ENCODE data around the gene PCSK2.
A peak's percentile ranks its signal among the peaks of the same experiment; 100 is the strongest.

Gene PCSK2

DNA sequence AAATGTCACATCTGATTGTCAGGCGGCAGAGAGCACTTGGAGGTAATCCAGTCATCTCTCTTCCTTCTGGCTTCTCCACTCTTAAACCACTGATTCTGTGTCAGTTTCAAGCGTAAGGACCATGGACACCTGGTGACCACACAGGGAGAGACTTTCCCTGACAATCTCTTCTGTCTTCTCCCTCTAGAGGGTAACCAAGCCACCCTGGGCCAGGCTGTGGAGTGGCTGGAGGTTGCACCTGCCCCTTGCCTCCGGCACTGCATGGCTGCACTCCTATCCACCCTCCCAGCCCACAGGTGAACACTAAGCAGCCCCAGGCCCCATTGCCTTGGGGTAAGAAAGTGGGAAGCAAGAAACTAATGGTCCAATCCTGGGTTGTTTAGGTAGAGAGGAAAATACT, 225.6 kb downstream of the PCSK2 start:
- DNase-seq: no peak

DNA sequence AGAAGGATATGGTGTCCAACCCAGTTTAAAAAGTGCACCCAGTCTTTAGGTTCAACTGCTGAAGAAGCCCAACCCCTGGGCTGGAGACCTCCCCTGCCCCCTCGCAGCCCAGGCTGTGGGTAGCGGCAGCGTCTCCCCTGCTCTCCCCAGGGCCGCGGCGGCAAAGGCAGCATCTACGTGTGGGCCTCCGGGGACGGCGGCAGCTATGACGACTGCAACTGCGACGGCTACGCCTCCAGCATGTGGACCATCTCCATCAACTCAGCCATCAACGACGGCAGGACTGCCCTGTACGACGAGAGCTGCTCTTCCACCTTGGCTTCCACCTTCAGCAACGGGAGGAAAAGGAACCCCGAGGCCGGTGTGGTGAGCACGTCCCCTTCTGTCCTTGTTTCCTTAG, 226.8 kb downstream of the PCSK2 start:
- no peak for DNase-seq

DNA sequence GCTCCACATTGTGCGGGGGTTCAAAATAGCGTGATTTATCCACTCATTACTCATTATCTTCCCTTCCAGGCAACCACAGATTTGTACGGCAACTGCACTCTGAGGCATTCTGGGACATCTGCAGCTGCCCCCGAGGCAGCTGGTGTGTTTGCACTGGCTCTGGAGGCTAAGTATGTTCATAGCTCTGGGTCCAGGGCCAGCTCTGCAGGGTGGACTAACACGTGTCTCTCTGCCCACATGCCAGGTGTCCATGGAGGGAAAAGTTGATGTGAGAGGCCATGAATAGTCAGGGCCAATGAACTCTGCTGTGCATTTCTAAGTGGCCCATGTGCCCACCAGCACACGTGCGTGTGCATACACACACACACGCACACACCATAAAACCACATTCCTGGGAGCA, 229.4 kb downstream of the PCSK2 start:
- no peak for DNase-seq

DNA sequence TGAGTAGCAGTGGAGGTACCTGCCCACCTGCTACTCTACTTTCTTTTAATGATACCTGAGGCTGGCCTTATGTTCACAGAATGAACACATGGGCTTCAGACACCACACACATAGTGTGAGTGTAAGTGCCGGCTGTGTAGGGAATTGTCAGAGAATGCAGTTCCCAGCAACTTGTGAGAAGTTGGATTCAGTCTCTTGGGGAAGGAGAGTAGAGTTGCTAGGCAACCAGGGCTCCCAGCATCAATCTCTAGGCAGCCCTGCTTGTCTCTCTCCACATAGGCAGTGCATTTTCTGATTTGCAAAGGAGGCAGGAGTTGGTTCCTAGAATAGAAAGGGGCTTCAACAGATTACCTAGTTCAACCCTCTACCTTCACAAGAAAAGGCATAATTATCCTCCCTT, 230.2 kb downstream of the PCSK2 start:
- DNase-seq: no peak

GRCh38 chr20:17457588-17458190, 230.8 kb downstream of the PCSK2 start:
- DNase-seq: no peak

GRCh38 chr20:17460119-17460518, 233.3 kb downstream of the PCSK2 start:
- DNase-seq: no peak

DNA sequence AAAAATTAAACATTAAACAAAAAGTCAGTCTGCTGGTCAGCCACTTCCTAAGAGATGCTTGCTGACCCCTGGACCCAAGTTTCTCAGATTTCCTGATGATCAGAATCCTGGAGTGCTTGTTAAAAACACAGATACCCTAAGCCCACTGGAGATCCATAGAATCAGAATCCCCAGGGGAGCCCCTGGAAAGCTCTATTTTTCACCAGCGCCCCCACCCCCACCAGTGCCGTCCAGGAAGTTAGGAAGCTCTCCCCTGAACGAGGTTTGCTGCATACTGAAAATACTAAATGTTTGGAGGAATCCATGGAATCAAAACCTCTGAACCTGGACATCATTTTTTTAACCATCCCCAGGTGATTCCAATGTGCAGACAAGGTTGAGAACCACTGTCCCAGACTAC, 235.1 kb downstream of the PCSK2 start:
- DNase-seq: no peak

- no peak for DNase-seq
Measured at GRCh38 chr20:17463711-17464110, 236.9 kb downstream of the PCSK2 start.

- DNase-seq: no peak
Measured at GRCh38 chr20:17465236-17465635, 238.4 kb downstream of the PCSK2 start.

- no peak for DNase-seq
Measured at GRCh38 chr20:17466641-17467040, 239.8 kb downstream of the PCSK2 start.

GRCh38 chr20:17467120-17467655, 240.3 kb downstream of the PCSK2 start:
- DNase-seq: no peak

DNA sequence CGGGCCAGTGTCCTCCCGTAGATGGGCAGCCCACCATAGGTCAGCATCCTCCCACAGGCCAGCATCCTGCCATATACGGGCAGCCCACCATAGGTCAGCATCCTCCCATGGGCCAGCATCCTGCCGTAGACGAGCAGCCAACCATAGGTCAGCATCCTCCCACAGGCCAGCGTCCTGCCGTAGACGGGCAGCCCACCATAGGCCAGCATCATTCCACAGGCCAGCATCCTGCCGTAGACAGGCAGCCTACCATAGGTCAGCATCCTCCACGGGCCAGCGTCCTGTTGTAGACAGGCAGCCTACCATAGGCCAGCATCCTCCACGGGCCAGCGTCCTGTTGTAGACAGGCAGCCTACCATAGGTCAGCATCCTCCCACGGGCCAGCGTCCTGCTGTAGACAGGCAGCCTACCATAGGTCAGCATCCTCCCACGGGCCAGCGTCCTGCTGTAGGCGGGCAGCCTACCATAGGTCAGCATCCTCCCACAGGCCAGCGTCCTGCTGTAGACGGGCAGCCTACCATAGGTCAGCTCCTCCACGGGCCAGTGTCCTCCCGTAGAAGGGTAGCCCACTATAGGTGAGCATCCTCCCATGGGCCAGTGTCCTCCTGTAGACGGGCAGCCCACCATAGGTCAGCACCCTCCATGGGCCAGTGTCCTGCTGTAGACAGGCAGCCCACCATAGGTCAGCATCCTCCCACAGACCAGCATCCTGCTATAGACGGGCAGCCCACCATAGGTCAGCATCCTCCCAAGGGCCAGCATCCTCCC, 241.4 kb downstream of the PCSK2 start:
- no peak for DNase-seq

GRCh38 chr20:17469246-17470030, 242.6 kb downstream of the PCSK2 start:
- no peak for DNase-seq

DNA sequence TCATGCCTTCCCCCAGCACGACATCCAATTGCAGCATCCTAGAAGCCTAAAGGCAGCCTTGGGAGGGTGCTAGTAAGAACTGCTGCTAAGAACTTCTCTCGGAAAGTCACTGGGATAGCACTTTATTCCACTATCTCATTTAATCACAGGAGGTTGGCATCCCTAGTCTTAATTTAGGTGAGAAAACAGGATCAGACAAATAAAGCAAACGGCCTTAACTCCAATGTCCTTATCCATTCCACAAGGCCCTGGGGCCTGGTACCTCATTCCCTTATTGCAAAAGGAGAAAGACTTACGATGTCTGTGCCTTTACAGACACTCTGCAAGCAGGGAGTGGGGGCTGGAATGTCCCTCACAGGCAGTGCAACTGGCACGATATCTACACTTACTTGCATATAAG, 243.7 kb downstream of the PCSK2 start:
- no peak for DNase-seq

DNA sequence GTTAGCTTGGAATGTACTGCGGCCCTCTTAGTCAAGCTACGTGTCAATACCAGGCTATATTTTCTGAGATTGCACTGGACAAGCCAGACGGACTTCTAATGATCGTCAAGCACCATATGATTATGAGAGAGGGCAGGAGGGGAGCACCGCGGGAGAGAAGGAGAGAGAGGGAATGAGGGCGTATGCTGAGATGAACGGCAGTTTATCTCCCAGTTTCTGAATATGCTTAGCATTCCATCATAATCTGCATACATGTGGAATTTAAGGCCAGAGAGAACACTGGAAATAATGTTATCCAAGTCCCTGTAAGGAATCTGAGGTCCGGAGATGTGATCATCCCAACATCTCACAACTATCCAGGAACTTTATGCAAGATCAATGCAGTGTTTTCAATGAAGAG, 244.1 kb downstream of the PCSK2 start:
- DNase-seq: no peak

GRCh38 chr20:17471606-17472187, 244.9 kb downstream of the PCSK2 start:
- DNase-seq: no peak

DNA sequence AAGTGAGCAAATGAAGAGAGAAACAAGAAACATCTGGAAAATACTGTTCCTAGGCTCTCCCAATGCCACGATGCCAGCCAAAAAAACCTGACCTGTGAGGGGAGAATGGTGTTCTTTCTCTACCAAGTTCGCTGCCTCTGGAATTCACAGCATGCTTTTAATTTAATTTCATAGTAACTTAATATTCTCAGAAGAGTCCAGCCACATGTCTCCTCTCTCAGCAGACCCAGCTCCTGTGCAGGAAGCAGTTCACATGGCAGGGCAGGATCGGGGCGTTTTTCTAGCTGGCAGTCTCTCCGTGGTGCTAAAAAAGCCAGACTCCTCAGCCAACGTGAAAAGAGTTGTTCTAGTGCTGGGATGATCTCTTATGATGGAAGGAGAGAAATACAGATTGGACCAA, 246.8 kb downstream of the PCSK2 start:
- DNase-seq: no peak

DNA sequence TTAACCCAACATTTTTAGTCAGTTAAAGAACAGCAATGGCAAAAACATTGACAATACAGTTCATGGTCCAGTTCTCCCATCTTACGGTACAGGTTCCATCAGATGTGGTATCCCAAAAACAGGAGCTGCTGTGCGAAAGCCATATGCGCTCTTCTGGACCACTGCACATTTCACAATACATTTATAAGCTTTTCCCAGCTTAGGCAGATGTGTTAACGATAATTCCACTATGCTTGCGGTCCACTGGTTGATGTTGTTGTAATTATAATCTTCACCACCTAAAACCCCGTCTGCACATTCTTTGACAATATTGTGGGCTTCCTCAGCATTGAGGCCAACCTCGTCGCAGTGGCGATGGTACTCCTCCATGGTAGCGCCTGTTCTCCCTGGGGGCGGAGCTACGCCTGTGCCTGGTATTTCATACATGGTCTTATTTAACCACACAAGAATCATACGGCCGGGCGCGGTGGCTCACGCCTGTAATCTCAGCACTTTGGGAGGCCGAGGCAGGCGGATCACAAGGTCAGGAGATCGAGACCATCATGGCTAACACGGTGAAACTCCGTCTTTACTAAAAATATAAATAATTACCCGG, 252.3 kb downstream of the PCSK2 start:
- DNase-seq: peak; percentile 41

GRCh38 chr20:17480696-17481095, 253.9 kb downstream of the PCSK2 start:
- no peak for DNase-seq

GRCh38 chr20:17481661-17482060, 254.8 kb downstream of the PCSK2 start:
- no peak for DNase-seq

DNA sequence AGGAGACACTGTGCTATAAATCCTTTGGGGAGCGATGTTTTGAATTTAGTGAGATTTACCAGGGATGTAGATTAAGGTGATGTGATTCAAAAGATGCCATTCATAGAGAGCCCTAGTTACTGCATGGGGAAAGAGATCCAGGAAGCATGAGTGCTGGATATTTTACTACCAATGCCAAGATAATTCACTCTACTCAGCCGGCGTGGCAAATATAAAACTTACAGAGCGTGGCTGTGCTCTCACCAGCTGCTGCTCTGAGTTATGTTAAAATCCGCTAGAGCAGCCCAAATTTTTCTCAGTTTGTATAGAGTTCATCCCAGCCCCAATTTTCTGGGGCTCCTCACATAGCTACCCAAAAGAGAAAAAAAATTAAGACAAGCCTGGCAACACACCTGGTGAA, 255.7 kb downstream of the PCSK2 start:
- DNase-seq: no peak

GRCh38 chr20:17485017-17485416, 258.2 kb downstream of the PCSK2 start:
- DNase-seq: no peak

All from NCI-H82 (cell line).